HepG2 (cell line): ENCODE data around the gene PAX4. TPM values are rescaled to one million over a fixed set of nuclear protein-coding genes. Genes with fewer than 3 reads are reported as not detected.
A peak's percentile ranks its signal among the peaks of the same experiment; 100 is the strongest.

Source experiments
- ASH2L ChIP-seq: fragments of 300-600, 200-600 bp; sonication (generic); IDR thresholded peaks from 2 replicates; pipeline ENCODE4 v1.7.0; 2017; ENCODE audit warnings: low read depth, mild to moderate bottlenecking, moderate library complexity, mixed read lengths, low read length; ENCODE audit not compliant: insufficient read length
- CENPBD1 ChIP-seq: sonication (generic); formaldehyde crosslinking; IDR thresholded peaks from 2 replicates; pipeline ENCODE4 v1.8.0; 2022; ENCODE audit warnings: missing genetic modification reagents, low read depth, mild to moderate bottlenecking, borderline replicate concordance
- CERS6 ChIP-seq: sonication (generic); formaldehyde crosslinking; IDR thresholded peaks from 2 replicates; pipeline ENCODE4 v1.5.0; 2020; ENCODE audit warnings: missing genetic modification reagents
- GMEB1 ChIP-seq: sonication (generic); formaldehyde crosslinking; IDR thresholded peaks from 2 replicates; pipeline ENCODE4 v1.5.1; 2020; ENCODE audit warnings: missing genetic modification reagents, mild to moderate bottlenecking, borderline replicate concordance
- IKZF4 ChIP-seq: sonication (generic); formaldehyde crosslinking; IDR thresholded peaks from 2 replicates; pipeline ENCODE4 v1.5.1; 2020; ENCODE audit warnings: borderline replicate concordance, mild to moderate bottlenecking, low read depth, missing genetic modification reagents; ENCODE audit errors: not compliant biosample characterization
- MNT ChIP-seq: fragments of 450-650 bp; IDR thresholded peaks from 2 replicates; pipeline ENCODE4 v1.6.1; 2016
- NONO ChIP-seq, 2 experiments: fragments of 450-650 bp in 1 of 2; sonication (generic) in 1 of 2; formaldehyde crosslinking in 1 of 2; IDR thresholded peaks in 1 of 2; conservative IDR thresholded peaks in 1 of 2; 2 replicates each; pipeline versions ENCODE4 v1.6.1 to v1.8.0; 2017 to 2022; ENCODE audit warnings: mild to moderate bottlenecking in 1 of 2, missing genetic modification reagents in 1 of 2, moderate library complexity in 1 of 2
- PLSCR1 ChIP-seq: sonication (generic); formaldehyde crosslinking; IDR thresholded peaks from 2 replicates; pipeline ENCODE4 v1.5.0; 2020; ENCODE audit warnings: missing genetic modification reagents, mild to moderate bottlenecking, borderline replicate concordance
- RNF2 ChIP-seq: fragments of 450-650 bp; conservative IDR thresholded peaks from 2 replicates; pipeline ENCODE4 v1.6.1; 2016; ENCODE audit warnings: low read depth
- SNAI1 ChIP-seq: sonication (generic); formaldehyde crosslinking; IDR thresholded peaks from 2 replicates; pipeline ENCODE4 v1.5.0; 2020; ENCODE audit warnings: mild to moderate bottlenecking, missing genetic modification reagents, borderline replicate concordance
- SOX5 ChIP-seq: IDR thresholded peaks from 2 replicates; pipeline ENCODE4 v1.6.1; 2016; ENCODE audit warnings: borderline replicate concordance
- SRF ChIP-seq: IDR thresholded peaks from 2 replicates; pipeline ENCODE4 v1.6.1; 2011; ENCODE audit warnings: mild to moderate bottlenecking, low read depth, low read length, moderate library complexity
- SUZ12 ChIP-seq: fragments of 150-350 bp; IDR thresholded peaks from 2 replicates; pipeline ENCODE4 v1.6.1; 2014; ENCODE audit warnings: low read depth, low read length
- THAP8 ChIP-seq: sonication (generic); formaldehyde crosslinking; IDR thresholded peaks from 2 replicates; pipeline ENCODE4 v1.5.1; 2020; ENCODE audit warnings: missing genetic modification reagents, mild to moderate bottlenecking, borderline replicate concordance
- TIGD3 ChIP-seq: sonication (generic); formaldehyde crosslinking; IDR thresholded peaks from 2 replicates; pipeline ENCODE4 v1.5.1; 2020; ENCODE audit warnings: mild to moderate bottlenecking, missing genetic modification reagents, borderline replicate concordance
- XBP1 ChIP-seq: sonication (generic); formaldehyde crosslinking; IDR thresholded peaks from 2 replicates; pipeline ENCODE4 v1.5.0; 2020; ENCODE audit warnings: missing genetic modification reagents
- ZBTB1 ChIP-seq: sonication (generic); formaldehyde crosslinking; IDR thresholded peaks from 2 replicates; pipeline ENCODE4 v1.4.0; 2020; ENCODE audit warnings: missing genetic modification reagents, borderline replicate concordance
- ZMYM4 ChIP-seq: sonication (generic); formaldehyde crosslinking; IDR thresholded peaks from 2 replicates; pipeline ENCODE4 v1.8.1; 2023; ENCODE audit warnings: mild to moderate bottlenecking, missing genetic modification reagents
- ZNF367 ChIP-seq: sonication (generic); formaldehyde crosslinking; IDR thresholded peaks from 2 replicates; pipeline ENCODE4 v1.4.0; 2020; ENCODE audit warnings: missing genetic modification reagents, borderline replicate concordance
- ZNF44 ChIP-seq: sonication (generic); formaldehyde crosslinking; IDR thresholded peaks from 2 replicates; pipeline ENCODE4 v1.5.1; 2020; ENCODE audit warnings: mild to moderate bottlenecking, missing genetic modification reagents
- ZSCAN30 ChIP-seq: sonication (generic); formaldehyde crosslinking; IDR thresholded peaks from 2 replicates; pipeline ENCODE4 v1.5.0; 2020; ENCODE audit warnings: mild to moderate bottlenecking, missing genetic modification reagents
- polyA plus RNA-seq, 8 experiments: library from polyadenylated mRNA; depleted of rRNA in 3 of 8; stranded (reverse) in 7 of 8; unstranded in 1 of 8; fragments of >200 nt; fragmentation: Illumina TruSeq in 4 of 8; extraction: Trizol in 4 of 8; gene quantifications; 2 replicates each; pipeline versions ENCODE4 v1.2.1 to v1.2.3, GENCODE V29; 2011 to 2016; ENCODE audit warnings: low read depth in 4 of 8, missing spikeins in 1 of 8, mixed read lengths in 1 of 8; ENCODE audit not compliant: insufficient read depth in 1 of 8
- total RNA-seq, 5 experiments: library from RNA; depleted of rRNA; stranded (reverse); fragments of >200 nt; fragmentation: Illumina TruSeq; extraction: Trizol; gene quantifications; 2 replicates each; pipeline ENCODE4 v1.2.3, GENCODE V29; 2016; ENCODE audit warnings: low read depth in 1 of 5

PAX4 gene
- total and polyA plus RNA-seq, 2 of the 13 experiments (the other 11 are each of a cell fraction or from before 2014, with no cell fraction given): not detected

GRCh38 chr7:127588697-127589482 lies 29.1 kb downstream of the PAX4 start (continued):
- TF ChIP-seq SNAI1 (CRISPR knock-in tag) (no peak), ZMYM4 (CRISPR knock-in tag) (no peak; the same call in 1 of the 2 replicates), ZSCAN30 (no peak), SRF (no peak), SUZ12 (no peak), CERS6 (CRISPR knock-in tag) (no peak), ASH2L (no peak), CENPBD1 (CRISPR knock-in tag) (no peak), IKZF4 (peak; percentile 39), NONO (IDR thresholded peaks at IDR 0.05) (no peak), NONO (CRISPR knock-in tag; conservative IDR thresholded peaks at IDR 0.05) (no peak), ZNF367 (no peak), PLSCR1 (CRISPR knock-in tag) (no peak), RNF2 (no peak), XBP1 (no peak), GMEB1 (CRISPR knock-in tag) (peak; percentile 46; the same call in 1 of the 2 replicates), ZNF44 (CRISPR knock-in tag) (peak; percentile 56; the same call in 1 of the 2 replicates), SOX5 (CRISPR knock-in tag) (no peak), TIGD3 (no peak), THAP8 (CRISPR knock-in tag) (no peak), MNT (no peak), ZBTB1 (CRISPR knock-in tag) (no peak)
